ENCODE measurements around the gene RBM17.

- TF ChIP-seq MAX (CRISPR knock-in tag; IDR thresholded peaks at IDR 0.05) (no peak), GRHL2 (CRISPR knock-in tag; IDR thresholded peaks at IDR 0.05; ENCODE audit: insufficient replicate concordance, severe bottlenecking) (no peak), CTCF (IDR thresholded peaks at IDR 0.05) (no peak), ATF6 (CRISPR knock-in tag; IDR thresholded peaks at IDR 0.05) (no peak), FOXP1 (CRISPR knock-in tag; IDR thresholded peaks at IDR 0.05; ENCODE audit: borderline replicate concordance) (no peak), CBFB (CRISPR knock-in tag; IDR thresholded peaks at IDR 0.05; ENCODE audit: low read depth) (no peak), ZNF671 (CRISPR knock-in tag; IDR thresholded peaks at IDR 0.05) (no peak), TCF7 (CRISPR knock-in tag; IDR thresholded peaks at IDR 0.05; ENCODE audit: low read depth) (no peak), TP53 (CRISPR knock-in tag; IDR thresholded peaks at IDR 0.05) (no peak), NR3C1 (CRISPR knock-in tag; conservative IDR thresholded peaks at IDR 0.05; ENCODE audit: low read depth) (no peak), ZBTB21 (CRISPR knock-in tag; IDR thresholded peaks at IDR 0.05; ENCODE audit: borderline replicate concordance) (no peak), NFYB (CRISPR knock-in tag; conservative IDR thresholded peaks at IDR 0.05; ENCODE audit: low read depth) (no peak)
- TF ChIP-seq, protein P1, sequence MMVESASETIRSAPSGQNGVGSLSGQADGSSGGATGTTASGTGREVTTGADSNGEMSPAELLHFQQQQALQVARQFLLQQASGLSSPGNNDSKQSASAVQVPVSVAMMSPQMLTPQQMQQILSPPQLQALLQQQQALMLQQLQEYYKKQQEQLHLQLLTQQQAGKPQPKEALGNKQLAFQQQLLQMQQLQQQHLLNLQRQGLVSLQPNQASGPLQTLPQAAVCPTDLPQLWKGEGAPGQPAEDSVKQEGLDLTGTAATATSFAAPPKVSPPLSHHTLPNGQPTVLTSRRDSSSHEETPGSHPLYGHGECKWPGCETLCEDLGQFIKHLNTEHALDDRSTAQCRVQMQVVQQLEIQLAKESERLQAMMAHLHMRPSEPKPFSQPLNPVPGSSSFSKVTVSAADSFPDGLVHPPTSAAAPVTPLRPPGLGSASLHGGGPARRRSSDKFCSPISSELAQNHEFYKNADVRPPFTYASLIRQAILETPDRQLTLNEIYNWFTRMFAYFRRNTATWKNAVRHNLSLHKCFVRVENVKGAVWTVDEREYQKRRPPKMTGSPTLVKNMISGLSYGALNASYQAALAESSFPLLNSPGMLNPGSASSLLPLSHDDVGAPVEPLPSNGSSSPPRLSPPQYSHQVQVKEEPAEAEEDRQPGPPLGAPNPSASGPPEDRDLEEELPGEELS (CRISPR knock-in tag; IDR thresholded peaks at IDR 0.05), result no peak
These were observed 39.3 kb downstream of the RBM17 start for GRCh38 chr10:6128087-6128486.
